Activated gamma-delta T cell treated with anti-CD3 and anti-CD28 coated beads, Interleukin-2, amount 50 U/mL, for 16 hours (primary cell): ENCODE measurements around the gene TACR1.
"Not testable (repeated sequence)": the region's sequence is repeated elsewhere in the genome, so short reads cannot be mapped to it uniquely, and the experiment has no call there.

Experiments
- DNase-seq: peaks from one replicate; pipeline ENCODE4 v3.0.0-alpha.2; 2020; ENCODE audit warnings: low read depth

The TACR1 gene

GRCh38 chr2:75194184-75194868 lies 5.0 kb downstream of the TACR1 start:
- DNase-seq, result no peak

- no peak for DNase-seq
These were observed 6.8 kb downstream of the TACR1 start for GRCh38 chr2:75192496-75192895.

GRCh38 chr2:75190271-75190990 lies 8.9 kb downstream of the TACR1 start:
- no peak for DNase-seq

DNA sequence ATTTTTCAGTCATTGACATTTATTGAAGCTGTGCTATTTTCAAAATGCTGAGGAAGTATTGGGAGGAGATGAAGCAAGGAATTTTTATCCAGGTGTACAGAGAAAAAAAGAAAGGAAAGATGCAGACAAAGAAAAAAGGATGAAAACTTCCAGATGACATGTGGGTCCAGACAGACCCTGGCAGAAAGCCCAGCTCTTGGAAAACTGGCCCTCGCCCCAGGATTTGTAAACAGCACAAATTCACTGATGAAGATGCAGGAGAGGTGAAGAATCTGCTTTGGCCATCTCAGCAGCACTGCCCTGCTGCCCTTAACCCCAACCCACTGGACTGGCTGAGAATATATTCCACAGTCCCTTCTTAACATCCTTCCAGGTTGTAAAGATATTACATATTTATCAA lies 12.5 kb downstream of the TACR1 start:
- DNase-seq, result no peak

GRCh38 chr2:75182606-75183005 lies 16.7 kb downstream of the TACR1 start:
- no peak for DNase-seq

DNA sequence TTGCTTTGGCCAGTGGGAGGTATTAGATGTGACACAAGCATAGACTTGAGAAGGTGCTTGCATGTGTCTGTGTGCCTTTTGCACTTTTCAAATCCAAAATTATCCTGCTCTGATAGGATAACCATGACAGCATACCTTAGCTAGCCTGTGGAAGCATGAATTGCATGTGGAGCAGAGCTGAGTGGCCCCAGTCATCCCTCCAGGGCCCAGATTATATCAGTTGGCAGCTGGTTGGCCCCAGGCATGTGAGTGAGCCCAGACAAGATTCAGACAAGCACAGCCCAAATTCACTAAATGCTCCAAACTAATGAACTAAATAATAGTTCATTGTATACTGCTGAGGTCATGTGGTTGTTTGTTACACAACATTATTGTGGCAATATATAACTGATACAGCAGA lies 18.8 kb downstream of the TACR1 start:
- DNase-seq, result no peak

GRCh38 chr2:75177427-75177826 lies 21.9 kb downstream of the TACR1 start:
- DNase-seq, result no peak

GRCh38 chr2:75175456-75175855 lies 23.9 kb downstream of the TACR1 start:
- no peak for DNase-seq

DNA sequence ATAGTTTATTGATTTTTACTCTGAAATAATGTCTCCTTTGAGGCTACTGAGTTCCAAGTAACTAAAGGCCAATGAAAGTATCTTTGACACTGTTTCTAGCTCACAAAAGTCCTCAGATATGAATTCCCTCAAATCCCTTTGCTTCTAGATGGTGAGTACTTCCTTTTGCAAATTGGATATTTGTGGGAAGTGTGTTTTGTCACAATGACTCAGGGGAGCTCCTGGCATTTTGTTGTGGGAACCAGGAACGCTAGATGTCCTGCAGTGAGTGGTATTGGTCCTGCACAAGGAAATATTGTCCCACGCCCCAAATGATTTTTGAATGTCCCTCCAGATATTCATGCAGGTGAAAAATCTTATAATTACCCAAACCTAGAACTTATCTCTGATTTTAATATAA lies 24.3 kb downstream of the TACR1 start:
- DNase-seq, result no peak

DNA sequence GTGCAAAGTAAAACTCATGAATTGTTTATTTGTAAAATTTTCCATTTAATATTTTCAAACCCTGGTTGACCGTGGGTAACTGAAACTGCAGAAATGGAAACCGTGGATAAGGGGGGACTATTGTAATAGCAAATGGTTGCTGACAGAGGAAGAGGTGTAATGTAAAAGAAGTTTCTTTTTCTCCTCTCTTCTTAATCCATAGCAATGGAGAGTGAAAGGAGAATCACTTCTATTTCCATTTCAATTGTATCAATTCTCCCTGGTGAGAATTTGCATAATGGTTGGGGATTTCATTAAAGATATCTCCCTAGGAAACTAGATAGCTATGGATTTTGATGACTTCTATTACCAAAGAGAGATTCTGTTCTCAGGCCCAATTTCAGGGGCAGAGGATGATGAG lies 24.8 kb downstream of the TACR1 start:
- DNase-seq, result no peak

DNA sequence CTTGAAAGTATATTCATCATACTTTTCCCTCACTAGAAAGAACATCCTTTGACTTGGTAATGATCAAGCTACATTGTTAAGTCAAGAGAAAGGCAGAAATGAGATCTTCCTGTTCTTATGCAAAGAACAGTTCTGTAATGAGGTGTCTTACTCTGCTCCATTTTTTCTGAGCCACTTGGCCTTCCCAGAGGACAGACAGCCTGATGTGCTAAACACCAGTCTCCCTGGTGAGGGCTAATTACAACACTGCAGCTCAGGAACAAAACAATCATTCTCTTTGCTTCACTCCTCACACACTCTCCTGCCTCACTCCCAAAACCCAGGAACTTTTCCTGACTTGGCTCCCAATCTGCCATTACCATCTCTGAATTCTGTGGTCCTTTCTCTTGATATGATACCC lies 25.6 kb downstream of the TACR1 start:
- DNase-seq, result no peak

GRCh38 chr2:75171423-75171822 lies 27.9 kb downstream of the TACR1 start:
- DNase-seq, result not testable (repeated sequence)

- DNase-seq, result no peak
These were observed 28.4 kb downstream of the TACR1 start for GRCh38 chr2:75170889-75171288.

GRCh38 chr2:75168186-75168585 lies 31.1 kb downstream of the TACR1 start:
- no peak for DNase-seq

- DNase-seq, result no peak
These were observed 32.8 kb downstream of the TACR1 start for GRCh38 chr2:75166491-75166890.

DNA sequence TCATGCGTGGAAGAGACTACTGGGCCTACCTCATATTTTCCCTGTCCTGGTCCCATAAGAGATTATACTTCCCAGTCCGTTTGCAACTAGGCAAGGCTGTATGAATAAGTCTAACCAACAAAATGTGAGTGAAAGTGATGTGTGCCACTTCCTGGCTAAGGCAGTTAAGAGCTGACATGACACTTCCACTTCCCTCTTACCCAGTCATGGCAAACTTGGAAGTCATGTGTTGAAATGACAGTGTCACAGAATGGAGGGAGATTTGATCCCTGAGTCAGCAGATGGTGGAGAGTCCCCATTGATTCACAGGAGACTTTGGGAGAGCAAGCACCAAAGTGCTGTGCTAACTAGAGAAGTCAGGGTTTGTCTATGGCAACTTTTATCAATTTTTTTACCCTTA lies 36.4 kb downstream of the TACR1 start:
- DNase-seq, result no peak

- DNase-seq, result no peak
These were observed 37.1 kb downstream of the TACR1 start for GRCh38 chr2:75162259-75162658.

DNA sequence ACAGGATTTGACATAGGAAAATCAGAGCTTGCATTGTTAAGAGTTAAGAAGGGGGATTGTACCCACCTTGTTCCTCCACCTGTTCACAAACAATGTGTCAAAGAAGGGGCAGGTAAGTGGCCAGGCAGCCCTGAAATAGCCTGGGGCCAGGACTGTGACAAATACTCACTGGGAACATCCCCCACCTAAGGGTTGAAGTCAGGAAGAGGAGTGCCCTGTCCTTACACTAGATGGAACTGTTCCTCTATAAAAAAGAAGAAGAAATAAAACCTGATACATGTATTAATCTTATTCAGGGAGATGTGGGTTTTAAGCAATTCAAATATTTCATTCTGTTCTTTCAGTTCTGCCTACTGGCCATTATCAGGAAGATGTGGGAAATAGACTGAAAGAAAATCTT lies 41.9 kb downstream of the TACR1 start:
- DNase-seq, result no peak

DNA sequence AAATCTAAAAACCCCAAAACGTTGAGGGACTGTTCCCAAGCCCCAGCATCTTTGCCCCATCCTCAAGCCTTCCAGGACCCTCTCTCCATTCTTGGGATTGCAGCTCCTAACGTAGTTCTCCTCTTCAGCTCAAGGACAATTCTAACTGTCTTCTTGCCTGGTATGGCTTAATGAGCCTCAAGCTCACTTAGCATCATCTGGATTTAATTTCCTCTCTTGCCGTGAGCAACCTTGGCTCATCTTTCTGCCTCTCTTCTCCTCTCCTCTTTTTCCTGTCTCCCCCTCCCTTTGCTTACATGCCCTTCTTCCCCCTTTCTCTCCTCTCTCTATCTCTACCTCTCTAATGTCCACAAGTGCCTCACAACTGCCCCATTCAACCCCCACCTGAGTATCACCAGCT lies 44.2 kb downstream of the TACR1 start:
- no peak for DNase-seq

DNA sequence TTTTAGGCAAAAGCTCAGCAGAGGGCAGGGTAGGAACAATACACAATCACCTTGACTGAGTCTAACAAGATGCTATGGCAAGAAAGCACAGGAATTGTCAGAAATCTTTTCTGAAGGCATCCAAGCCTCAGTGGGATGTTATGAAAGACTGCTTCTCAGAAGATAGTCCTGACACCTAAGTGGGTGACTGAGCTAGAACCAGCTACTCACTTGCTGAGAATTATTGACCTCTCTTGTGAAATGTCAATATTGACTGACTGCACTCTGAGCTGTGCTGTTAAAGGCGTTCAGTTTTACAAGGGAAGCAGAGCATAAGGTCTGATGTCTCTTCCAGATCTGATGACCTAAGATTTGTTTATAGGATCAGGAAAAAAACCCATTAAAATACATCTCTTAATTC lies 46.1 kb downstream of the TACR1 start:
- no peak for DNase-seq

- DNase-seq, result not testable (repeated sequence)
These were observed 47.1 kb downstream of the TACR1 start for GRCh38 chr2:75152243-75152642.

DNA sequence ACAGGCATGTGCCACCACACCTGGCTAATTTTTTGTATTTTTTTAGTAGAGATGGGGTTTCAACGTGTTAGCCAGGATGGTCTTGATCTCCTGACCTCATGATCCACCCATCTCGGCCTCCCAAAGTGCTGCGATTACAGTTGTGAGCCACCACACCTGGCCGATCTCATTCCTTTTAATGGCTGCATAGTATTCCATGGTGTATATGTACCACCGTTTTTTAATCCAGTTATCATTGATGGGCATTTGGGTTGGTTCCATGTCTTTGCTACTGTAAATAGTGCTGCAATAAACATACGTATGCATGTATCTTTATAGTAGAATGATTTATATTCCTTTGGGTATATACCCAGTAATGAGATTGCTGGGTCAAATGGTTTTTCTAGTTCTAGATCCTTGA lies 51.4 kb downstream of the TACR1 start:
- DNase-seq, result not testable (repeated sequence)

DNA sequence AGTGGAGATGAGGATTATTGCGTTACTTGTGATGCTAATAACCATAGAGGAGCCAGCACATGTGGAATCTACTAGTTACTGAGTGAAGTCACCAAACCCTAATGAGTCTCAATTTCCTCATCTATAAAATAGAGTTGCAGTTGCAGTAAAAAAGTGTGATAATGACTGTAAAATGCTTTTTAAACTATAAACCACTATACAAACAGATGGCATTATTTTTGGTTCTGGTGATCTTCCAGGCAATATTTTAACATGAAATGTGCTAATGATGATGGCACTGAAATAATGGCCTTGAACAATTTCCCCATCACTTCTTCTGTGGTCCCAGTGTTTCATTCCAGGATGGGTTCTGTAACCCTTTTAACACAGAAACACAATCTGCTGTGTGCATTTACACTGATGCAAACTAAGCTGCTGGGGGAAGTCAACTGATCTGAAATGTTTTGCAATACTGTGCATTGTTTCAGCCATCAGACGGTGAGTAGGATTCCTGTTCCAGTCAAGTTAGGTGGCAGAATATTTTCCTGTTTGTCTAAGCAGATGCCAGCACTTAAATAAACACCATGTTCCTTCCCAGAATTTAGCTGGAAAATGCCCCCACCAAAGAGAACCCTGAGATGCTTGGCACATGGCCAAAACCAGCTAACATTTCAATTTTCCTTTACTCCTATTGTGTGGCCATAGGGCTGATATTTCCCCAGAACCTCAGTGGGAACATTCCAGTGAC lies 52.6 kb downstream of the TACR1 start:
- no peak for DNase-seq
